Astrocyte (in vitro differentiated cells and primary cell): ENCODE data around the gene DNAJB2. TPM values are rescaled to one million over a fixed set of nuclear protein-coding genes. Genes with fewer than 3 reads are reported as not detected.
A peak's percentile ranks its signal among the peaks of the same experiment; 100 is the strongest.
"Not testable (repeated sequence)": the region's sequence is repeated elsewhere in the genome, so short reads cannot be mapped to it uniquely, and the experiment has no call there.

Experiments
- DNase-seq: peaks from one replicate; pipeline ENCODE4 v3.0.0-alpha.2; 2010; ENCODE audit warnings: low read depth
- FAIRE-seq: peaks from 2 replicates; lab custom pipeline; 2011; peaks lifted over from hg19 to GRCh38; lab: Jason Lieb, UNC
- H2AFZ ChIP-seq: 2 replicates; pipeline ENCODE4 v1.6.0; 2012; ENCODE audit warnings: low read depth, low read length, inconsistent platforms
- H3K27ac ChIP-seq: 2 replicates; pipeline ENCODE4 v1.5.1; 2011; ENCODE audit warnings: low read depth, low read length, inconsistent platforms
- H3K27me3 ChIP-seq: 2 replicates; pipeline ENCODE4 v1.6.0; 2011; ENCODE audit warnings: low read length, inconsistent platforms; ENCODE audit not compliant: insufficient read depth
- H3K36me3 ChIP-seq: 2 replicates; pipeline ENCODE4 v1.5.1; 2011; ENCODE audit warnings: low read length, inconsistent platforms; ENCODE audit not compliant: insufficient read depth
- H3K4me1 ChIP-seq: 2 replicates; pipeline ENCODE4 v1.5.1; 2011; ENCODE audit warnings: low read length, inconsistent platforms; ENCODE audit not compliant: insufficient read depth
- H3K4me2 ChIP-seq: 2 replicates; pipeline ENCODE4 v1.6.0; 2012; ENCODE audit warnings: low read length, inconsistent platforms
- H3K4me3 ChIP-seq: 2 replicates; pipeline ENCODE4 v1.5.1; 2011; ENCODE audit warnings: low read depth, mild to moderate bottlenecking, low read length, inconsistent platforms; ENCODE audit not compliant: insufficient read depth
- H3K79me2 ChIP-seq: 2 replicates; pipeline ENCODE4 v1.6.0; 2012; ENCODE audit warnings: mild to moderate bottlenecking, low read length, inconsistent platforms; ENCODE audit not compliant: insufficient read depth
- H3K9ac ChIP-seq: 2 replicates; pipeline ENCODE4 v1.6.0; 2012; ENCODE audit warnings: mild to moderate bottlenecking, low read length, inconsistent platforms
- H3K9me3 ChIP-seq: 2 replicates; pipeline ENCODE4 v1.5.1; 2012; ENCODE audit warnings: low read depth, mild to moderate bottlenecking, low read length, inconsistent platforms; ENCODE audit not compliant: insufficient read depth
- H4K20me1 ChIP-seq: 2 replicates; pipeline ENCODE4 v1.6.0; 2012; ENCODE audit warnings: low read length, inconsistent platforms; ENCODE audit not compliant: insufficient read depth
- H3K27ac Mint-ChIP-seq: one replicate; pipeline ENCODE4 v1.8.0; 2021; ENCODE audit warnings: mild to moderate bottlenecking, mixed read lengths; ENCODE audit not compliant: unreplicated experiment
- H3K27me3 Mint-ChIP-seq: one replicate; pipeline ENCODE4 v1.8.0; 2021; ENCODE audit warnings: low read depth, mixed read lengths; ENCODE audit not compliant: unreplicated experiment
- H3K36me3 Mint-ChIP-seq: one replicate; pipeline ENCODE4 v1.8.0; 2021; ENCODE audit warnings: low read depth, mixed read lengths; ENCODE audit not compliant: unreplicated experiment
- H3K4me1 Mint-ChIP-seq: one replicate; pipeline ENCODE4 v1.8.0; 2021; ENCODE audit warnings: low read depth, mixed read lengths; ENCODE audit not compliant: unreplicated experiment
- H3K4me3 Mint-ChIP-seq: one replicate; pipeline ENCODE4 v1.8.0; 2021; ENCODE audit warnings: mild to moderate bottlenecking, moderate library complexity, mixed read lengths; ENCODE audit not compliant: unreplicated experiment
- H3K9me3 Mint-ChIP-seq: one replicate; pipeline ENCODE4 v1.8.0; 2021; ENCODE audit warnings: mild to moderate bottlenecking, mixed read lengths; ENCODE audit not compliant: unreplicated experiment
- EZH2 ChIP-seq: IDR thresholded peaks from 2 replicates; pipeline ENCODE4 v1.6.1; 2012; ENCODE audit warnings: mild to moderate bottlenecking, low read length, inconsistent platforms; ENCODE audit not compliant: insufficient read depth
- total RNA-seq: library from RNA; stranded (reverse); gene quantifications from 2 replicates; pipeline ENCODE4 v1.2.1, GENCODE V29; 2021
- TF ChIP-seq, protein P1 (sequence below): IDR thresholded peaks from 2 replicates; pipeline ENCODE4 v1.5.1; 2011; ENCODE audit warnings: low read depth, mild to moderate bottlenecking, inconsistent platforms, low read length, moderate library complexity; ENCODE audit not compliant: insufficient read depth

DNAJB2 gene
- total RNA-seq, 1 donor from 2014 or later = 53.9 TPM

DNA sequence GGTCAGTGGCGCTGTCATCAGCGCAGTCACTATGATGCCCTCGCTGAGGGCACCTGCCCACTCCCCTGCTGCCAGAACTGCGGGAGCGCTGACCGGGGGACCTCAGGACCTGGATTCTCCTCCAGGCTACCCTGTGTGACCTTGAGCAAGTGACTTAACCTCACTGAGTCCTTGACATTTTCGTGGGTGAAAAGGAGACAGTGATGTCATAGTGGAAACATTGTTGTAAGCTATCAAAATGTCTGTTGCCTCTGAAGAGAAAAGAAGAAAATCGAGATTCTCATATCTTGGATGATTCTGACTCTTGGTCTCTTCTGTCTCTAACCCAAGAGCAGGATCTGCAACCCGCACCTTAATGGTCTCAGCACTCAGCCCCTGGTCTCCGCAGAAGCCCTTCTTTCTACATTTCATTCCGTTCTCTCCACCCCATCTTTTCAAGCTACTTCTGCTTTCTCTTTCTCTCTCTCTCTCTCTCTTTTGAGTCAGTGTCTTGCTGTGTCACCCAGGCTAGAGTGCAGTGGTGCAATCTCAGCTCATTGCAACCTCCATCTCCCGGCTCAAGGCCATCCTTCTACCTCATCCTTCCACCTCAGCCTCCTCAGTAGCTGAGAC, 24.5 kb upstream of the DNAJB2 start:
- Histone ChIP-seq H3K4me2 (peak overlapping the region; percentile 94), H2AFZ (peak overlapping the region; percentile 70), H4K20me1 (peaks cover 3% of the 10 kb centered on the region), H3K27ac (no peak overlapping the region), H3K4me3 (peak overlapping the region; percentile 47), H3K36me3 (no peaks in the 10 kb centered on the region), H3K9me3 (no peaks in the 10 kb centered on the region), H3K79me2 (no peaks in the 10 kb centered on the region), H3K4me1 (peaks cover 38% of the 10 kb centered on the region), H3K27me3 (peaks cover 29% of the 10 kb centered on the region), H3K9ac (peak overlapping the region; percentile 49)
- peaks cover 22% of the 10 kb centered on the region for H3K4me1 Mint-ChIP-seq
- peak overlapping the region; percentile 37 for H3K4me3 Mint-ChIP-seq
- no peaks in the 10 kb centered on the region for H3K9me3 Mint-ChIP-seq
- TF ChIP-seq, protein P1, sequence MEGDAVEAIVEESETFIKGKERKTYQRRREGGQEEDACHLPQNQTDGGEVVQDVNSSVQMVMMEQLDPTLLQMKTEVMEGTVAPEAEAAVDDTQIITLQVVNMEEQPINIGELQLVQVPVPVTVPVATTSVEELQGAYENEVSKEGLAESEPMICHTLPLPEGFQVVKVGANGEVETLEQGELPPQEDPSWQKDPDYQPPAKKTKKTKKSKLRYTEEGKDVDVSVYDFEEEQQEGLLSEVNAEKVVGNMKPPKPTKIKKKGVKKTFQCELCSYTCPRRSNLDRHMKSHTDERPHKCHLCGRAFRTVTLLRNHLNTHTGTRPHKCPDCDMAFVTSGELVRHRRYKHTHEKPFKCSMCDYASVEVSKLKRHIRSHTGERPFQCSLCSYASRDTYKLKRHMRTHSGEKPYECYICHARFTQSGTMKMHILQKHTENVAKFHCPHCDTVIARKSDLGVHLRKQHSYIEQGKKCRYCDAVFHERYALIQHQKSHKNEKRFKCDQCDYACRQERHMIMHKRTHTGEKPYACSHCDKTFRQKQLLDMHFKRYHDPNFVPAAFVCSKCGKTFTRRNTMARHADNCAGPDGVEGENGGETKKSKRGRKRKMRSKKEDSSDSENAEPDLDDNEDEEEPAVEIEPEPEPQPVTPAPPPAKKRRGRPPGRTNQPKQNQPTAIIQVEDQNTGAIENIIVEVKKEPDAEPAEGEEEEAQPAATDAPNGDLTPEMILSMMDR = no peak
- TF ChIP-seq EZH2 = no peak
- H3K27me3 Mint-ChIP-seq = peaks cover 22% of the 10 kb centered on the region
- DNase-seq (no peak), FAIRE-seq (no peak)
- peak overlapping the region; percentile 74 for H3K27ac Mint-ChIP-seq
- peaks cover 3% of the 10 kb centered on the region for H3K36me3 Mint-ChIP-seq

DNA sequence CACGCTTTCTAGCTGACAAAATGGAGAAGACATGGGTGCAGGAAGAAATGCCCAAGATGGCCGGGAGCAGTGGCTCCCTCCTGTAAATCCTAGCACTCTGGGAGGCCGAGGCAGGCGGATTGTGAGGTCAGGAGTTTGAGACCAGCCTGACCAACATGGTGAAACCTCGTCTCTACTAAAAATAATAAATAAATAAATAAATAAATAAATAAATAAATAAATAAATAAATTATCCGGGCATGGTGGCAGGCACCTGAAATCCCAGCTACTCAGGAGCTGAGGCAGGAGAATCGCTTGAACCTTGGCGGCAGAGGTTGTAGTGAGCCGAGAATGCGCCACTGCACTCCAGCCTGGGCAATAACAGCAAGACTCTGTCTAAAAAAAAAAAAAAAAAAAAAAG, 20.2 kb upstream of the DNAJB2 start:
- H3K9me3 ChIP-seq, H3K27ac Mint-ChIP-seq, DNase-seq, FAIRE-seq, H3K27ac ChIP-seq, H3K4me3 Mint-ChIP-seq, H3K4me1 ChIP-seq, H3K9me3 Mint-ChIP-seq, H3K79me2 ChIP-seq, H3K36me3 ChIP-seq, H3K4me2 ChIP-seq, H2AFZ ChIP-seq, H3K9ac ChIP-seq, H3K4me1 Mint-ChIP-seq, H3K4me3 ChIP-seq, H4K20me1 ChIP-seq, H3K36me3 Mint-ChIP-seq: not testable (repeated sequence)
- peaks cover 31% of the 10 kb centered on the region for H3K27me3 Mint-ChIP-seq
- H3K27me3 ChIP-seq = peaks cover 44% of the 10 kb centered on the region

DNA sequence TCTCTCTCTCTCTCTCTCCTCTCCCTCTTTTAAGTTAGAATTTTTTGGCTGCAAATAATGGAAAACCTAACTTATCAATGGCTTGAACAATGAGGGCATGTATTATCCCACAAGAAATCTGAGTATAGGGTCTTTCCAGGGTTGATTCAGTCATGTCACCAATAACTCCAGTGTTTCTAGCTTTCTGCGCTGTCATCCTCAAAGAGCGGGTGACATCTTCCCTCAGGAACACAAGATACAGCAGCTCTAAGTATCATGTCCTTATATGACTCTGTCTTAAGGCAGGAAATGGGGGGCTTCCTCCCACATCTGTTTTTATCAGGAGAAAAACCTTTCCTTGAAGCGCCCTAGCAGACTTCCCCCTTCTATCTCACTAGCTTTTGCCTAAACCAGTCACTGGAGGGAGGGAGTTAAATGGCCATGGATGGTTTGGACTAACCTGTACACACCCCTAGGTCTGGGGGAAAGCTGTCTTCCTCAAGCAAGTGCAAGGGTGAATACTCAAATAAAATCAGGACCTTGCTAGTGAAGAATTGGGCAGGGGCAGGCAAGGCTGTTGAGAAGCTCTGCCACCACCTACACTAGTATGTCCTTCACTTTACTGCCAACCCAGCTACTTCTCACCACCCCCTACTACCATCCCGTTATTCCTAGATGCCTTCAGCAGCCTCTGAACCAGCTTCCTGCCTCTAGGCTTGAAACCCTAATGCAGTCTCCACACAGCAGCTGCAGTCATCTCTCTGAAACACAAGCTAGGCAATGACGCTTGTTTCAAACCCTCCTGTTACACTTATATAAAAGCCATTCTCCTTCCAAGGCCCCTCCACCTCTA, 17.9 kb upstream of the DNAJB2 start:
- no peak overlapping the region for H3K27ac Mint-ChIP-seq
- no peaks in the 10 kb centered on the region for H3K79me2 ChIP-seq
- H3K27me3 ChIP-seq = peaks cover 26% of the 10 kb centered on the region
- H2AFZ ChIP-seq = no peak overlapping the region
- H3K4me1 ChIP-seq = no peaks in the 10 kb centered on the region
- no peak overlapping the region for H3K4me3 Mint-ChIP-seq
- H3K36me3 ChIP-seq = no peaks in the 10 kb centered on the region
- no peak for DNase-seq
- H3K4me1 Mint-ChIP-seq = peaks cover 4% of the 10 kb centered on the region
- no peak overlapping the region for H3K4me2 ChIP-seq
- H3K27me3 Mint-ChIP-seq = peaks cover 19% of the 10 kb centered on the region
- H3K9me3 ChIP-seq = no peaks in the 10 kb centered on the region
- H3K9ac ChIP-seq = no peak overlapping the region
- H3K9me3 Mint-ChIP-seq = no peaks in the 10 kb centered on the region
- H3K36me3 Mint-ChIP-seq = no peaks in the 10 kb centered on the region
- TF ChIP-seq, protein P1 = no peak
- no peak for TF ChIP-seq EZH2
- H4K20me1 ChIP-seq = no peaks in the 10 kb centered on the region
- H3K27ac ChIP-seq = no peak overlapping the region
- H3K4me3 ChIP-seq = no peak overlapping the region
- FAIRE-seq = no peak
